Transverse colon (tissue), 4 donors: ENCODE results near the gene GNLY. TPM values are rescaled to one million over a fixed set of nuclear protein-coding genes. Genes with fewer than 3 reads are reported as not detected.

Experiments
- DNase-seq: peaks from one replicate; pipeline ENCODE4 v3.0.0-alpha.2; 2019
- H3K27ac ChIP-seq, 4 donors: fragments of 200-600 bp; sonication (generic); 2 replicates each; pipeline ENCODE4 v1.5.1; 2016 to 2018; ENCODE audit warnings: inconsistent platforms in 4 of 4
- H3K27me3 ChIP-seq: fragments of 200-600 bp; sonication (generic); 2 replicates; pipeline ENCODE4 v1.5.1; 2017; ENCODE audit warnings: inconsistent platforms
- H3K36me3 ChIP-seq, 4 donors: fragments of 200-600 bp; sonication (generic); 2 replicates each; pipeline ENCODE4 v1.5.1; 2017 to 2019; ENCODE audit warnings: inconsistent platforms in 4 of 4
- H3K4me1 ChIP-seq, 4 donors: fragments of 200-600 bp; sonication (generic); 2 replicates each; pipeline ENCODE4 v1.5.1; 2017 to 2020; ENCODE audit warnings: inconsistent platforms in 4 of 4
- H3K4me3 ChIP-seq, 4 donors: fragments of 200-600 bp; sonication (generic); 1 replicate in 1 of 4; 2 replicates in 3 of 4; pipeline versions ENCODE4 v1.5.1 to v1.6.1; 2017 to 2019; ENCODE audit warnings: inconsistent platforms in 4 of 4
- H3K9me3 ChIP-seq, 2 donors: fragments of 200-600 bp; sonication (generic); 2 replicates each; pipeline ENCODE4 v1.5.1; 2017 to 2019; ENCODE audit warnings: inconsistent platforms in 2 of 2
- CTCF ChIP-seq, 5 experiments: fragments of 200-600 bp in 3 of 5; fragments of 450-650 bp in 2 of 5; sonication (generic) in 3 of 5; IDR thresholded peaks; 1 replicate in 2 of 5; 2 replicates in 3 of 5; pipeline ENCODE4 v1.5.1; 2016 to 2017; ENCODE audit warnings: antibody characterized with exemption in 5 of 5, inconsistent platforms in 3 of 5, mild to moderate bottlenecking in 2 of 5, moderate library complexity in 1 of 5
- EP300 ChIP-seq: sonication (generic); formaldehyde crosslinking; IDR thresholded peaks from one replicate; pipeline ENCODE4 v1.6.1; 2017; ENCODE audit warnings: antibody characterized with exemption, low read depth
- POLR2A ChIP-seq: fragments of 450-650 bp; IDR thresholded peaks from one replicate; pipeline ENCODE4 v1.6.1; 2016; ENCODE audit warnings: antibody characterized with exemption, mild to moderate bottlenecking, moderate library complexity
- POLR2AphosphoS5 ChIP-seq, 3 donors: sonication (generic); formaldehyde crosslinking; IDR thresholded peaks; one replicate each; pipeline ENCODE4 v1.6.1; 2016; ENCODE audit warnings: antibody characterized with exemption in 3 of 3
- WGBS, 2 donors: methylation state at CpG; one replicate each; pipeline ENCODE4 v1.1.5; 2018; ENCODE audit warnings: low coverage in 1 of 2; 5-methylcytosine and 5-hydroxymethylcytosine counted together
- in situ Hi-C, 4 donors: fragments of 200-750 bp; cut with MboI; loops; one replicate each; pipeline versions ENCODE4 v1.15.0 to v1.15.1; 2017; ENCODE audit warnings: low sequenced_read_pairs in 3 of 4, low pct_ligation_motif_present in 1 of 4, low pct_unique_long_range_greater_than_20kb in 1 of 4
- intact Hi-C: fragments of 100-400 bp; cut with DNase I; formaldehyde crosslinking; loops from one replicate; pipeline ENCODE4 v1.15.1; 2023; ENCODE audit warnings: low total_unique reads
- total RNA-seq, 4 donors: library from RNA; depleted of rRNA; stranded (reverse); fragments of >200 nt; gene quantifications; one replicate each; pipeline ENCODE4 v1.1.0, GENCODE V29; 2016

GNLY gene
- total RNA-seq, 4 donors from 2014 or later: 5.2 to 11.7 TPM; not detected in 2

GRCh38 chr2:85705680-85706039, 11.5 kb downstream of the GNLY start:
- H3K4me1 ChIP-seq: peaks cover 0 to 38% (median 6%) of the 10 kb centered on the region in 4 donors
- intact Hi-C loops (no loop called here), in situ Hi-C loops (no loop called here)
- WGBS, 2 donors: 85 to 89% methylated on average over 2 of the region's 2 CpGs
- no peak overlapping the region for H3K4me3 ChIP-seq
- peak; percentile 28 for DNase-seq
- no peaks in the 10 kb centered on the region for H3K27me3 ChIP-seq
- H3K27ac ChIP-seq: peak overlapping the region; percentile 44 to 71 (median 62)
- H3K9me3 ChIP-seq: no peaks in the 10 kb centered on the region
- no peaks in the 10 kb centered on the region for H3K36me3 ChIP-seq
- TF ChIP-seq EP300 (peak; percentile 81), POLR2A (no peak), POLR2AphosphoS5 (IDR thresholded peaks at IDR 0.05) (peak; percentile 76 to 87 (median 81))

GRCh38 chr2:85706063-85706462, 11.9 kb downstream of the GNLY start:
- Histone ChIP-seq H3K27me3 (no peaks in the 10 kb centered on the region), H3K27ac (peak overlapping the region; percentile 41 to 71 (median 54)), H3K9me3 (no peaks in the 10 kb centered on the region), H3K4me1 (peaks cover 0 to 42% (median 6%) of the 10 kb centered on the region in 4 donors), H3K4me3 (no peak overlapping the region), H3K36me3 (no peaks in the 10 kb centered on the region)
- no peak for DNase-seq
- intact Hi-C loops: no loop called here
- in situ Hi-C loops: no loop called here
- 91% methylated on average over 5 to 6 of the region's 6 CpGs for whole genome bisulfite sequencing, 2 donors
- TF ChIP-seq EP300 (no peak), CTCF (IDR thresholded peaks at IDR 0.05) (no peak), POLR2A (no peak), POLR2AphosphoS5 (IDR thresholded peaks at IDR 0.05) (no peak)

- 81% methylated on average over 10 of the region's 10 CpGs; no CpG with 5 or more reads in 1 of the 2 donors for whole genome bisulfite sequencing, 2 donors
- in situ Hi-C loops: no loop called here
- no peaks in the 10 kb centered on the region for H3K9me3 ChIP-seq
- peaks cover 0 to 47% (median 6%) of the 10 kb centered on the region in 4 donors for H3K4me1 ChIP-seq
- H3K27me3 ChIP-seq: no peaks in the 10 kb centered on the region
- peak; percentile 32 for DNase-seq
- peak overlapping the region; percentile 39 to 71 (median 50) for H3K27ac ChIP-seq
- intact Hi-C loops: no loop called here
- TF ChIP-seq CTCF (IDR thresholded peaks at IDR 0.05) (no peak), POLR2AphosphoS5 (IDR thresholded peaks at IDR 0.05) (no peak), EP300 (no peak), POLR2A (no peak)
- no peaks in the 10 kb centered on the region for H3K36me3 ChIP-seq
- no peak overlapping the region for H3K4me3 ChIP-seq
Measured at GRCh38 chr2:85706599-85707296, 12.6 kb downstream of the GNLY start.

GRCh38 chr2:85707304-85707703, 13.1 kb downstream of the GNLY start:
- Histone ChIP-seq H3K36me3 (no peaks in the 10 kb centered on the region), H3K4me3 (no peak overlapping the region), H3K9me3 (no peaks in the 10 kb centered on the region), H3K27me3 (no peaks in the 10 kb centered on the region), H3K27ac (peak overlapping the region in 3 of 4 donors; percentile 39 to 58 (median 42)), H3K4me1 (peaks cover 0 to 47% (median 6%) of the 10 kb centered on the region in 4 donors)
- DNase-seq: peak; percentile 58
- TF ChIP-seq CTCF (IDR thresholded peaks at IDR 0.05): peak; percentile 80 to 90 (median 87)
- no peak for TF ChIP-seq POLR2AphosphoS5 (IDR thresholded peaks at IDR 0.05)
- in situ Hi-C loops (no loop called here), intact Hi-C loops (no loop called here)
- 0 to 1% methylated on average over 1 to 10 of the region's 10 CpGs for WGBS, 2 donors
